ENCODE measurements around the gene PRKD1.

The PRKD1 gene
- total RNA-seq = 0 reads per million in 2 donors

GRCh38 chr14:29927376-29928116 is at the start of gene PRKD1:
Gene PRKD1, minus strand, starts transcription at chr14:29927847.
- DNase-seq = no peak

GRCh38 chr14:29971101-29971500 is 43.5 kb upstream of the PRKD1 start:
- DNase-seq = no peak

- no peak for DNase-seq
These were observed 27.4 kb upstream of the PRKD1 start for GRCh38 chr14:29955087-29955486.

- no peak for DNase-seq
These were observed 25.9 kb upstream of the PRKD1 start for GRCh38 chr14:29953501-29953900.

GRCh38 chr14:29944091-29944490 is 16.4 kb upstream of the PRKD1 start:
- no peak for DNase-seq

DNA sequence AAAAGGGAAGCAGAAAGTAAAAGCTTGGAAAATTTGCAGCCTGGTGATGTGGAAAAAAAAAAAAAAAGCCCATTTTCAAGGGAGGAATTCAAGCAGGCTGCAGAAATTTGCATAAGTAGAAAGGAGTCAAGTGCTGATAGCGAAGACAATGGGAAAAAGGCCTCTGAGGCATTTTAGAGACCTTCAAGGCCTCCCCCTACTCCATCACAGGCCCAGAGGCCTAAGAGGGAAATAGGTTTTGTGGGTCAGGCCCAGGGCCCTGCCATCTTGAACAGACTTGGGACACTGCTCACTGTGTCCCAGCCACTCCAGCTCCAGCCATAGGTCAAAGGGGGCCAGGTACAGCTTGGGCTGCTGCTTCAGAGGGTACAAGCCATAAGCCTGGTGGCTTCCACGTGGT is 13.8 kb upstream of the PRKD1 start:
- no peak for DNase-seq

GRCh38 chr14:29940482-29940881 is 12.8 kb upstream of the PRKD1 start:
- DNase-seq = no peak

DNA sequence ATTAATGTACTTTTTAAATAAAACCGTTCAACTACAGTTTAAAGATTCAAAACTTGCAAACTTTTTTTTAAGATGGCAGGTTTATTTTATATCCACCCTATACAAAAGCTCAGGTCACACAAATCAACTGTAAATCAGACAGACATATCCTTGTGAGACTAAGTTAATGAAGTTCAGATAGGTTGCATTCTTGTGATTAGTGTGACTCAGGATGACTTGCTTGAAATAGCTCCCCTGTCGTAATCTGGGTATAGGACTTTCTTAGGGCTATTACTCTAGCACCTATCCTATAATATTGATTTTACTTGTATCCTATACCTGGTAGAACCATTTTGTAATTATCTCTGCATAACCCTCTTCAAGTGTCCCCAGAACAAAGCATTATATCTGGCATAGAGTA is 9.5 kb upstream of the PRKD1 start:
- no peak for DNase-seq

- DNase-seq = no peak
These were observed 2.6 kb upstream of the PRKD1 start for GRCh38 chr14:29930283-29930682.

GRCh38 chr14:29928117-29928640 is 532 bp upstream of the PRKD1 start:
- DNase-seq = no peak

- no peak for DNase-seq
These were observed 809 bp downstream of the PRKD1 start for GRCh38 chr14:29926701-29927375.

- DNase-seq = no peak
These were observed 1.4 kb downstream of the PRKD1 start for GRCh38 chr14:29926228-29926627.

GRCh38 chr14:29925736-29926135 is 1.9 kb downstream of the PRKD1 start:
- no peak for DNase-seq

- DNase-seq = no peak
These were observed 2.4 kb downstream of the PRKD1 start for GRCh38 chr14:29925101-29925722.

GRCh38 chr14:29919845-29920244 is 7.8 kb downstream of the PRKD1 start:
- DNase-seq = no peak

DNA sequence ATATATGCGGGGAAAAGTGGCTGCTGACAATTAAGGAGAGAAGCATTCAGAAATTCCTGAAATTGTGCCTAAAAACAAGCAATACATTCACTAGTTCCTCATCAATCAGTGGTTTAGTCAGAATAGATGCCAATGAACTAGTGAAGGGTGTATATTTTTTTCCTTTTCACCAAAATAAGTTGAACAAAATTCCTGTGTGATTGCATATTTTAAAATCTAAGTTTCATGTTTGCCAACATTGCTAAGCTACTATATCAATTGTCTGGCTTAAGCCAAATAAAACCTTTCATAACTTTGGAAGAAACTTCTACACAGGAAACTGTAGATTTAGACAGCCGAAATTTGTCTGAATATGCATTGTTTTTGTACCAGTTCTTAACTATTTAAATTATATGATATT is 8.7 kb downstream of the PRKD1 start:
- DNase-seq = no peak

DNA sequence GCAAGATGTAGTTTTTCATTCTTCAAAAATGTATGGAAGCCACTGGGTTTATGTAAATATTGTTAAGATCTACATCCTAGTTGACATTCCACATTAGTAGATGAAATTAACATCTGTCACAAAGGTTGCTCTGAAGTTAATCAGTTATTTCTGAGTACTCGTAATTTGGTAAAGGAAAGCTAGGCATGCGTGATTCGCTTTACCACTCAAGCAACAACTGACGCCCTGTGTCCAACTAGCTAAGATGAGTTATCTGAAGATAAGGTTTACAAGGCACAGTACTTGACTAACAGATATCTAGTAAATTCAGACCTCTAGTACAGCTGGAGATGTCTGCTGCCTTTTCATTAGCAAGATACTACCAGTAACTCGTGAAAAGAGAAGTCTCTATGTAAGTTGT is 14.1 kb downstream of the PRKD1 start:
- no peak for DNase-seq

- no peak for DNase-seq
These were observed 15.8 kb downstream of the PRKD1 start for GRCh38 chr14:29911810-29912209.

DNA sequence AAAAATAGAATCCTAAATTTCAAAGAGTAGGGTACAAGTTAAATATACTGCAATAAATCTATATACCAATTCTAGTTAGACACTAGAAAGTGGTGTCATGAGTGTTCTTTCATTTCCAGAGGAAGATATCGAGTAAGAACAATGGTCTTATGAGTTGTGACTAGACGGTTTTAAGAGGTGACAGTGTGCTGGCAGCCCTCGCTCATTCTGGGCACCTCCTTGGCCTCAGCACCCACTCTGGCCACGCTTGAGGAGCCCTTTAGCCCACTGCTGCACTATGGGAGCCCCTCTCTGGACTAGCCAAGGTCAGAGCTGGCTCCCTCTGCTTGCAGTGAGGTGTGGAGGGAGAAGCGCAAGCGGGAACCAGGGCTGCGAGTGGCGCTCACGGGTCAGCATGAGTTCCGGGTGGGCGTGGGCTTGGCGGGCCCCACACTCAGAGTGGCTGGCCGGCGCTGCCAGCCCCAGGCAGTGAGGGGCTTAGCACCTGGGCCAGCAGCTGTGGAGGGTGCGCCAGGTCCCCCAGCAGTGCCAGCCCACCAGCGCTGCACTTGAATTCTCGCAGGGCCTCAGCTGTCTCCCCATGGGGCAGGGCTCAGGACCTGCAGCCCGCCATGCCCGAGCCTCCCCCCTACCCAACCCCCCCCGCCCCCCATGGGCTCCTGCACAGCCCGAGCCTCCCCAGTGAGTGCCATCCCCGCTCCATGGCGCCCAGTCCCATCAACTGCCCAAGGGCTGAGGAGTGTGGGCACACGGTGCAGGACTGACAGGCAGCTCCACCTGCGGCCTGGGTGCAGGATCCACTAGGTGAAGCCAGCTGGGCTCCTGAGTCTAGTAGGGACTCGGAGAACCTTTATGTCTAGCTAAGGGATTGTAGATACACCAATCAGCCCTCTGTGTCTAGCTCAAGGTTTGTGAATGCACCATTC is 18.7 kb downstream of the PRKD1 start:
- DNase-seq = no peak

DNA sequence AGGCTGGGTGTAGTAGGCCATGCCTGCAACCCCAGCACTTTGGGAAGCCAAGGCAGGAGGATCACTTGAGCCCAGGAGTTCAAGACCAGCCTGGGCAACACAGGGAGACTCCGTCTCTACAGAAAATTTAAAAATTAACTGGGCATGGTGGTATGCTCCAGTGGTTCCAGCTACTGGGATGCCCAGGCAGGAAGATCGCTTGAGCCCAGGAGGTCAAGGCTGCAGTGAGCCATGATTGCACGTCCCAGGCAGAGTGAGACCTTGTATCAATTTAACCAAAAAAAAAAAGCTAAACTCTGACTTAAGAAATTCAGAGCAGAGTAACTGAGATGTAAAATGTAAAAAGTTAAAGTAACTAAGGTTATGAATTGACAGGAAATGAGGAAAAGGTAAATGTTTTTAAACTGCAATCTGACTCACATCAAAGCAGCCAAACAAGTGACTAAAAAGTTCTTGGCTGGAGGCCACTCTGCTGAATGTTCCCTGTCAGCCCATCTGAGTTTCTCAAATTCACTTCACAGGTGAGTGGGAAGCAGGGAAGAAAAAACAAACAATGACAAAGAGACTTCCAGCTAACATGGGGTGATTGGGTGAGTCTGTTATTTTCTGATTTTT is 21.3 kb downstream of the PRKD1 start:
- no peak for DNase-seq

GRCh38 chr14:29905543-29905942 is 22.1 kb downstream of the PRKD1 start:
- no peak for DNase-seq
